AG09309 (cell line): ENCODE measurements around the gene LCNL1.

Experiments used
- DNase-seq: peaks from one replicate; pipeline ENCODE4 v3.0.0-alpha.2; 2010; ENCODE audit warnings: low read depth
- H3K4me3 ChIP-seq: 2 replicates; pipeline ENCODE4 v1.5.1; 2011; ENCODE audit warnings: mild to moderate bottlenecking, low read depth, low read length, moderate library complexity; ENCODE audit not compliant: control insufficient read depth
- TF ChIP-seq, protein P1 (sequence below): IDR thresholded peaks from 2 replicates; pipeline ENCODE4 v1.5.1; 2011; ENCODE audit warnings: mild to moderate bottlenecking, low read depth, low read length, inconsistent platforms; ENCODE audit not compliant: insufficient read depth, control insufficient read depth; ENCODE audit errors: missing control alignments

LCNL1 gene

DNA sequence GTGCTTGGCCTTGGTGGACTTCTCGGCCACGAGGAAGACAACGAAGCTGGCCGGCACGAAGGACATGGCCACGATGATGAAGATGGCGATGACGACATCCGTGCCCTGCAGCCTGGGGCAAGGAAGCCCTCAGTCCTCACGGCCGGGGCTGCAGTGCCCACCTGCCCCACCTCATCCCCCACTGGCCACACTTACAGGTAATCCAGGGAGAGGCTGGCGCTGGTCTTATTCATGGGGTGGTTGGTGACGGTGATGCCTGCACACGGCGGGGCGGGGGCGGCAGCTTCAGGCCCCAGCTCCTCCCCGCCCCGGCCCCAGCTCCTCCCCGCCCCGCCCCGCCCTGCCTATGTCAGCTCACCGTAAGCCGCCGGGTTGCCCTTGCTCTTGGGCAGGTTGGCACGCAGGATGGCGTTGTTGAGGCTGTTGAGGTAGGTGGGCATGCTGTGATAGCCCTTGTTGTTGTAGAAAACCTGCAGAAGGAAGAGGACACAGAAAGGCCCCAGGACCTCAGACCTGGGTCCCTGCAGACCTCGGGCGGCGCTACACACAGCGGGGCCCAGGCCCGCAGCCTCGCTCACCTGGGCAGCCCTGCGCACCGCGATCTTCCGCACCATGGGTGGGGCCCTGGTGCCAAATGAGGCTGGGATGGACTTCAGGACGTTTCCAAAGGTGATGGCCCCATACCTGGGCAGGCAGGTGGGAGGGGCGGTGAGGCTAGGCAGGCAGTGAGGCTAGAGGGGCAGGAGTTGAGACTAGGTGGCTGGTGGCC is 29.3 kb downstream of the LCNL1 start:
- DNase-seq, result no peak

DNA sequence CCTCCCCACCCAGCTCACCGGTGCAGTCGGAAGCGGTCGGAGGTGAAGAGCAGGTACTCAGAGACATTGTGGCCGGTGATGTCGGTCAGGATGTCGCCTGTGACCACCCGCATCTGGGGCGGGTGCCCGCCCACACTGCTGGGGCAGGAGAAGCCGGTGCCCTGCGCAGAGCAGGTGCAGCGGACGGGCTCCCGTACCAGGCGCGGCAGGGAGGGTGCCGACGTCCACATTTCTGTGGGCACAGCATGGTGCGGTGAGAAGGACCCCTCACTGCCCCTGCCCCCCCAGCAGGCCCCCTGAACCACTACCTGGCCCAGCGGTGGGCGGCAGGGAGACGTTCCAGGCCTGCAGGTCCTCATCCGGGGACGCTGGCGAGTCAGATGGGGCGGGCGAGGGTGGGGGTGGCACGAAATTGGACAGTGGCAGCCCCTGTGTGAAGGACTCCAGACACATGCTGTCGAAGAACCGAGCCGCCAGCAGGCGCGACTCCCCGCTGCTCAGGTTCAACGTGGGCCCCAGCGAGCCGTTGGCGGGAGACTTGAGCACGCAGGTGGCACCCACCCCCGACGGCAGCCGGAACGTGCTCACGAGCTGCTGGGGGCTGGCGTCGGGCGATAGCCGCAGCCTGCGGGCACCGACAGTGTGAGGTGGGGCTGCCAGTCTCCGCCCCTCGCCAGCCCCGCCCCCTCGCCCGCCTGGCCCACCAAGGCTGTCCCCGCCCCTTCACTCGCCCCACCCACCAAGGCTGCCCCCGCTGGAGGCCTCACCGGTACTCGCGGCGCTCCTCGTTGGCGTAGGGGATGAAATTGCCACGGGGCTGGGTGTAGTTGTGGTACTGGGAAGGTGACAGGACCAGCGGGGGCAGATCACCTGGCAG is 30.1 kb downstream of the LCNL1 start:
- DNase-seq, result no peak
- H3K4me3 ChIP-seq, result no peak overlapping the region
- TF ChIP-seq, protein P1, sequence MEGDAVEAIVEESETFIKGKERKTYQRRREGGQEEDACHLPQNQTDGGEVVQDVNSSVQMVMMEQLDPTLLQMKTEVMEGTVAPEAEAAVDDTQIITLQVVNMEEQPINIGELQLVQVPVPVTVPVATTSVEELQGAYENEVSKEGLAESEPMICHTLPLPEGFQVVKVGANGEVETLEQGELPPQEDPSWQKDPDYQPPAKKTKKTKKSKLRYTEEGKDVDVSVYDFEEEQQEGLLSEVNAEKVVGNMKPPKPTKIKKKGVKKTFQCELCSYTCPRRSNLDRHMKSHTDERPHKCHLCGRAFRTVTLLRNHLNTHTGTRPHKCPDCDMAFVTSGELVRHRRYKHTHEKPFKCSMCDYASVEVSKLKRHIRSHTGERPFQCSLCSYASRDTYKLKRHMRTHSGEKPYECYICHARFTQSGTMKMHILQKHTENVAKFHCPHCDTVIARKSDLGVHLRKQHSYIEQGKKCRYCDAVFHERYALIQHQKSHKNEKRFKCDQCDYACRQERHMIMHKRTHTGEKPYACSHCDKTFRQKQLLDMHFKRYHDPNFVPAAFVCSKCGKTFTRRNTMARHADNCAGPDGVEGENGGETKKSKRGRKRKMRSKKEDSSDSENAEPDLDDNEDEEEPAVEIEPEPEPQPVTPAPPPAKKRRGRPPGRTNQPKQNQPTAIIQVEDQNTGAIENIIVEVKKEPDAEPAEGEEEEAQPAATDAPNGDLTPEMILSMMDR, result no peak

More for the DNA sequence above, 29.3 kb downstream of the LCNL1 start:
- H3K4me3 ChIP-seq, result no peak overlapping the region
- TF ChIP-seq, protein P1, result no peak

DNA sequence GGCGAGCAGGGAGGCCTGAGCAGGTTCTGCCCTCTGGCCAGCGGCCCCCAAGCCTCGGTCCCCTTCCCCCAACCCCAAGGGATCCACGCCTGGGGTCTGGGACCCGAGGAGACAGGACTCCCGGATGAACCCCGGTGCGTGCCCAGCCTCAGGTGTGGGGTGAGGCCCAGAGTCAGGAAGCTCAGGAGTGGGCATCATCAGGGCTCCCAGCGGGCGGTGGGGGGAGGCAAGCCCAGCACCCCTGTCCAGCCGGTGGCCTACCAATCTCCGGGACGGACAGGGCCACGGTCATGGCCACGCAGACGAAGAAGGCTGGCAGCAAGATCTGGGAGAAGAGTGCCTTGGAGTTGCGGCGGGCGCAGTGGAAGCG is 30.8 kb downstream of the LCNL1 start:
- no peak overlapping the region for H3K4me3 ChIP-seq
- TF ChIP-seq, protein P1, result no peak
- no peak for DNase-seq

DNA sequence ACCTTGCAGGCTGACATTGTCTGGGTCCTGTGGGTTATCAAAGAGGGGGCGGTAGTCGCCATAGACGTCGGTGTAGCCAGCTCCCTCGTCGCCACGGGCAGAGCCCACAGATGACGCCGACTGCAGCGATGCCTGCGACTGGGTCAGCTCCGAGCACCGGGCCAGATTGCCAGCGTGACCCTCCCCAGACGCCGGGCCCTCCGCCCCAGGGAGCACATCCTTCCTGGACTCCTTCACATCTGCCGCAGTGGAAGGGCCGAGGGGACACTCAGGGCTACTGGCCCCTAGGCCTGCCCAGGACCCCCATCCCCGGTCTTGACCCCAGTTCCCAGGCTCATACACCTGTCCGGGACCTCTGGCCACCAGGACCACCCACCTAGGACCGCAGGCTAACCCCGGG is 31.4 kb downstream of the LCNL1 start:
- TF ChIP-seq, protein P1, result no peak
- no peak for DNase-seq

DNA sequence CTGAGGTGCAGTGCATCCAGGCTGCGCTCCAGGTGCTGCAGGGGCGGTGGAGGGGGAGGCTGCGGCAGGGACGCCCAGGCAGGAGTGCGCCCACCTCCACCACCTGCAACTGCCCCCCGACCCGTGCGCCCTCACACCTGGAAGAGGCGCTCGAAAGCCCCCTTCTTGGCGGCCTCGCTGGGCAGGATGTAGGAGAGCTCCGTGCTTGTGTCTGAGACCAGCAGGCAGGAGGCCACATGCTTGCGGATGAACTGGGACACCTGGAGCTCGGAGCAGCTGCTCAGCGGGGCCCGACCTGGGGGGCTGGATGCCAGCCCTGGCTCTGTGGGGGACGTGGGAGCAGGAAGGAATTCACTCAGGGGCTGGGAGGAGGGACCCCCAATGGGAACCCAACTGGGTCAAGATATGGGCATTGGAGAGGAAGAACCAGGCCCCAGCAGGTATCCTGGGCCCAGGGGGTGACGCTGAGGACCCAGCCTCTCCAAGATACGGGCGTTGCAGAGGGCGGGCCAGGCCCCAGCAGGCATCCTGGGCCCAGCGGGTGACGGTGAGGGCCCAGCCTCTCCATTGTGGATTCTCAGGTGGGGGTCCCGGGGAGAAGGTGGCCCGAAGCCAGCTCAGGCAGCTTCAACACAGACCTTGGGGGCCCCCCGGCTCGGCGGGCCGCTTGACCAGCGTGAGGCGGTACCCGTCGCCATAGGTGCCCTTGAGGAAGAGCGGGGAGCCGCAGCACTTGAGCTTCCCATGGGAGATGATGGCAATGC is 32.2 kb downstream of the LCNL1 start:
- no peak overlapping the region for H3K4me3 ChIP-seq
- TF ChIP-seq, protein P1, result no peak
- DNase-seq, result no peak

More for the DNA sequence above, 31.4 kb downstream of the LCNL1 start:
- H3K4me3 ChIP-seq, result no peak overlapping the region

DNA sequence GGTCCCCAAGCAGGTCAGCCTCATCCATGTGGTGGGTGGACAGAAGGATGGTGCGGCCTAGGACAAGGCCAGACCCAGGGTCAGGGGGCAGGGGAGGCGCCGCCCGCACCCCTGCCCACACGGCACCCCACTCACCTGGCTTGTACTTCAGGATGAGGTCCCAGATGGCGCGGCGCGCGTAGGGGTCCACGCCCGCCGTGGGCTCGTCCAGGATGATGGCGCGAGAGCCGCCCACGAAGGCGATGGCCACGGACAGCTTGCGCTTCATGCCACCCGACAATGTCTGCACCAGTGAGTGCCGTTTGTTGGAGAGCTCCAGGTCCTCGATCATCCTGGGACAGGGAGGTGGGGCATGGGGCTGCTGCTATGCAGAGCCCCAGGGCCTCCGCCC is 32.7 kb downstream of the LCNL1 start:
- no peak overlapping the region for H3K4me3 ChIP-seq
- TF ChIP-seq, protein P1, result no peak
- no peak for DNase-seq
